ENCODE data around the gene KRTAP4-5. TPM values are rescaled to one million over a fixed set of nuclear protein-coding genes. Genes with fewer than 3 reads are reported as not detected.
"Not testable (repeated sequence)": the region's sequence is repeated elsewhere in the genome, so short reads cannot be mapped to it uniquely, and the experiment has no call there.

Gene KRTAP4-5
- polyA plus RNA-seq, 2 donors = not detected

DNA sequence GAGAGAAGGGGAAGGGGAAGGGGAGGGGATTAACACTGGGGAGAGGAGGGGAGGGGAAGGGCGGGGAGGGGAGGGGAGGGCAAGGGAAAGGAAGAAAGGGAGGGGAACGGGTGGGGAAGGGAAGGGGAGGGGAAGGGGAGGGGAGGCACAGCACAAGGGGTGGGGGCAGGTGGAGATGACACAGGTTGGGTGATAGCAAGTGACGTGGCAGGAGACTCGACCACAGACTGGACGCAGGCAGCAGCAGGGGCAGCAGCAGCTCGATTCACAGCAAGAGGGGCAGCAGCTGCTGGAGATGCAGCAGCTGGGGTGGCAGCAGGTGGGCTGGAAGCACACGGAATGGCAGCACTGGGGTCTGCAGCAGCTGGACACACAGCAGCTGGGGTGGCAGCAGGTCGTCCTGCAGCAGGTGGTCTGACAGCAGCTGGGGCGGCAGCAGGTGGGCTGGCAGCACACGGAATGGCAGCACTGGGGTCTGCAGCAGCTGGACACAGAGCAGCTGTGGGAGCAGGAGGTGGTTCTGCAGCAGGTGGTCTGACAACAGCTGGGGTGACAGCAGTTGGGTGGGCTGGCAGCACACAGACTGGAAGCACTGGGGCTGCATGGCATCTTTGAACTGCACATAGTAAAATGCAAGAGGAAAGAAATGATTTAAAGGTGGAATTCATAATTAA is 47.9 kb downstream of the KRTAP4-5 start, which contains the start of gene KRTAP4-16:
Gene KRTAP4-16, minus strand, starts transcription at position 624 of the 674 bp plus-strand sequence. Its CDS starts 0 bp downstream, at position 624.
- no peaks in the 10 kb centered on the region for H3K36me3 ChIP-seq (ENCODE audit: control insufficient read depth in 2 of 2, insufficient read depth in 2 of 2, low read length in 1 of 2)
- no peaks in the 10 kb centered on the region for H3K4me1 ChIP-seq (ENCODE audit: control insufficient read depth in 2 of 2, insufficient read depth in 2 of 2, low read length in 1 of 2)
- H3K9me3 ChIP-seq (ENCODE audit: control insufficient read depth in 2 of 2, insufficient read depth in 1 of 2, low read depth in 1 of 2, low read length in 1 of 2) = no peaks in the 10 kb centered on the region
- no peaks in the 10 kb centered on the region for H3K27me3 ChIP-seq (ENCODE audit: control insufficient read depth in 1 of 2, insufficient read depth in 2 of 2, low read length in 2 of 2)
- H3K27ac ChIP-seq (ENCODE audit: low read depth in 2 of 2, low read length in 1 of 2) = no peak within 1 kb of the TSS
- WGBS, 2 donors = 60 to 74% methylated on average over 8 to 10 of the region's 10 CpGs
- H3K4me3 ChIP-seq (ENCODE audit: low read depth in 1 of 2, low read length in 2 of 2) = no peak within 1 kb of the TSS

DNA sequence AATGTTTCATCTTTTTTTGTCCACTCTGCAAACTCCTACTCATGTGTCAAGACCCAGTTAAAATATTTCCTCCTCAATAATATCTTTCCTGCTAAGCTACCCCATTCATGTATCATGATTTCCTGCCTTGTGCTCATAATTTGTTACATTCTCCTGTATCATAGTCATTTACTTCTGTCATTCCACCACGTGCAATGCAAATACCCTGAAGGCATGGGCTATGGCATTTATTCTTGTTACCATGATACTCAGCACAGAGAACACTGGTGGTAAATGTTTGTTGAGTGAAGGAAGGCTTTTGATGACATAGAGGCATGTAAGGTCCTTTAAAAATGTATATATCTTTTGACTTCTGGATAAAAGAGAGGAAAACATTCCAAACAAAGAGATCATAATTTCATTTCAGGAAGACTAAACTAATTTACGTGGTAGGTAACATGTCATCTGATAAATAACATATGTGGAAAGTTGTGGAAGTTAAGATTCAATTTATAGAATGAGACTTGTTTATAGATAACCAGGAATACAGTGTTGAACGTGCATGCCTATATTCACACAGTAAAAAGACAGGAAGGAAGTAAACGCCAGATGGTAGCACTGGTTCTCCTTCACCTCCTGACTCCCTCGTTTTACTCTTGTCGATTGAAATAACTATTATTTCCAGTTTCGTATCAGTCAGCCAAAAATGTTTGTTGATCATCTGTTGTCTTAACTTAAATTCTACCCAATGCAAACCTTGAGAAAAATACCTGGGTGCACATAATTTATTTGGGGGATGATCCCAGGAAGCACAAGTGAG is 49.7 kb downstream of the KRTAP4-5 start:
- not testable (repeated sequence) for H3K4me3 ChIP-seq (ENCODE audit: low read depth in 1 of 2, low read length in 2 of 2); H3K27me3 ChIP-seq (ENCODE audit: control insufficient read depth in 1 of 2, insufficient read depth in 2 of 2, low read length in 2 of 2); H3K9me3 ChIP-seq (ENCODE audit: control insufficient read depth in 2 of 2, insufficient read depth in 1 of 2, low read depth in 1 of 2, low read length in 1 of 2); H3K4me1 ChIP-seq (ENCODE audit: control insufficient read depth in 2 of 2, insufficient read depth in 2 of 2, low read length in 1 of 2); H3K27ac ChIP-seq (ENCODE audit: low read depth in 2 of 2, low read length in 1 of 2); H3K36me3 ChIP-seq (ENCODE audit: control insufficient read depth in 2 of 2, insufficient read depth in 2 of 2, low read length in 1 of 2)
- WGBS, 2 donors = 50 to 57% methylated on average over 7 of the region's 7 CpGs

Other genes starting within 250 kb of the KRTAP4-5 start
- gene KRT23, start 212.2 kb downstream of the KRTAP4-5 start, polyA plus RNA-seq = 10 to 100 TPM in 1 of 2 donors, 1 to 10 TPM in 1; 5.1 to 23.6 TPM
- gene KRT39, start 182.9 kb downstream of the KRTAP4-5 start, polyA plus RNA-seq = not detected
- under 1 TPM; 0.18 to 0.20 TPM for gene KRT40, start 165.5 kb downstream of the KRTAP4-5 start, polyA plus RNA-seq
- not detected for gene KRTAP3-3, start 155.7 kb downstream of the KRTAP4-5 start, polyA plus RNA-seq
- gene KRTAP3-2, start 149.9 kb downstream of the KRTAP4-5 start, polyA plus RNA-seq = 10 to 100 TPM in 1 of 2 donors, 1 to 10 TPM in 1; 1.8 to 43.5 TPM
- gene KRTAP3-1, start 140.7 kb downstream of the KRTAP4-5 start, polyA plus RNA-seq = under 1 TPM in 1 of 2 donors, not detected in 1; 0.39 TPM
- under 1 TPM in 1 of 2 donors, not detected in 1; 0.09 TPM for gene KRTAP1-5, start 122.6 kb downstream of the KRTAP4-5 start, polyA plus RNA-seq
- not detected for gene KRTAP1-4, start 119.6 kb downstream of the KRTAP4-5 start, polyA plus RNA-seq
- not detected for gene KRTAP1-3, start 115.0 kb downstream of the KRTAP4-5 start, polyA plus RNA-seq
- gene KRTAP1-1, start 108.4 kb downstream of the KRTAP4-5 start, polyA plus RNA-seq = under 1 TPM; 0.04 to 0.16 TPM
- not detected for gene KRTAP2-1, start 102.5 kb downstream of the KRTAP4-5 start, polyA plus RNA-seq
- gene KRTAP2-2, start 94.6 kb downstream of the KRTAP4-5 start, polyA plus RNA-seq = not detected
- gene KRTAP2-3, start 89.7 kb downstream of the KRTAP4-5 start, polyA plus RNA-seq = under 1 TPM in 1 of 2 donors, not detected in 1; 0.10 TPM
- gene KRTAP2-4, start 83.9 kb downstream of the KRTAP4-5 start, polyA plus RNA-seq = not detected
- gene KRTAP4-7, start 65.7 kb downstream of the KRTAP4-5 start, polyA plus RNA-seq = not detected
- not detected for gene KRTAP4-8, start 51.7 kb downstream of the KRTAP4-5 start, polyA plus RNA-seq
- not detected for gene KRTAP4-16, start 47.6 kb downstream of the KRTAP4-5 start, polyA plus RNA-seq
- gene KRTAP4-9, start 44.4 kb downstream of the KRTAP4-5 start, polyA plus RNA-seq = not detected
- gene KRTAP4-11, start 31.5 kb downstream of the KRTAP4-5 start, polyA plus RNA-seq = not detected
- gene KRTAP4-12, start 25.6 kb downstream of the KRTAP4-5 start, polyA plus RNA-seq = not detected
- gene KRTAP4-6, start 9.3 kb downstream of the KRTAP4-5 start, polyA plus RNA-seq = not detected
- not detected for gene KRTAP4-4, start 10.9 kb upstream of the KRTAP4-5 start, polyA plus RNA-seq
- gene KRTAP4-3, start 18.4 kb upstream of the KRTAP4-5 start, polyA plus RNA-seq = not detected
- not detected for gene KRTAP4-2, start 28.4 kb upstream of the KRTAP4-5 start, polyA plus RNA-seq
- gene KRTAP4-1, start 35.1 kb upstream of the KRTAP4-5 start, polyA plus RNA-seq = not detected
- not detected for gene KRTAP9-1, start 40.1 kb upstream of the KRTAP4-5 start, polyA plus RNA-seq
- not detected for gene KRTAP9-2, start 76.8 kb upstream of the KRTAP4-5 start, polyA plus RNA-seq
- not detected for gene KRTAP9-3, start 82.6 kb upstream of the KRTAP4-5 start, polyA plus RNA-seq
- gene KRTAP9-8, start 88.2 kb upstream of the KRTAP4-5 start, polyA plus RNA-seq = not detected
- gene KRTAP9-4, start 99.9 kb upstream of the KRTAP4-5 start, polyA plus RNA-seq = not detected
- gene KRTAP9-9, start 105.6 kb upstream of the KRTAP4-5 start, polyA plus RNA-seq = not detected
- gene KRTAP9-6, start 115.6 kb upstream of the KRTAP4-5 start, polyA plus RNA-seq = not detected
- not detected for gene KRTAP9-7, start 125.9 kb upstream of the KRTAP4-5 start, polyA plus RNA-seq
- gene KRTAP29-1, start 153.0 kb upstream of the KRTAP4-5 start, polyA plus RNA-seq = not detected
- gene KRTAP16-1, start 159.5 kb upstream of the KRTAP4-5 start, polyA plus RNA-seq = not detected
- gene KRTAP17-1, start 165.9 kb upstream of the KRTAP4-5 start, polyA plus RNA-seq = not detected
- gene KRT33A, start 201.0 kb upstream of the KRTAP4-5 start, polyA plus RNA-seq = 1 to 10 TPM in 1 of 2 donors, under 1 TPM in 1; 0.69 to 1.2 TPM
- under 1 TPM; 0.12 to 0.16 TPM for gene KRT33B, start 220.0 kb upstream of the KRTAP4-5 start, polyA plus RNA-seq
- gene KRT34, start 232.5 kb upstream of the KRTAP4-5 start, polyA plus RNA-seq = under 1 TPM; 0.19 to 0.20 TPM
- gene KRT31, start 247.8 kb upstream of the KRTAP4-5 start, polyA plus RNA-seq = 10 to 100 TPM in 1 of 2 donors, 1 to 10 TPM in 1; 3.8 to 16.7 TPM